Sigmoid colon (tissue), 4 donors: Measurements from ENCODE around the gene UBAP1L.

ENCODE experiments used
- EP300 ChIP-seq, 4 donors: sonication (generic); formaldehyde crosslinking; IDR thresholded peaks; one replicate each; pipeline ENCODE4 v1.6.1; 2017; ENCODE audit warnings: antibody characterized with exemption in 4 of 4
- POLR2A ChIP-seq, 2 donors: fragments of 450-650 bp; IDR thresholded peaks; one replicate each; pipeline ENCODE4 v1.6.1; 2016; ENCODE audit warnings: antibody characterized with exemption in 2 of 2, mild to moderate bottlenecking in 2 of 2, moderate library complexity in 2 of 2

DNA sequence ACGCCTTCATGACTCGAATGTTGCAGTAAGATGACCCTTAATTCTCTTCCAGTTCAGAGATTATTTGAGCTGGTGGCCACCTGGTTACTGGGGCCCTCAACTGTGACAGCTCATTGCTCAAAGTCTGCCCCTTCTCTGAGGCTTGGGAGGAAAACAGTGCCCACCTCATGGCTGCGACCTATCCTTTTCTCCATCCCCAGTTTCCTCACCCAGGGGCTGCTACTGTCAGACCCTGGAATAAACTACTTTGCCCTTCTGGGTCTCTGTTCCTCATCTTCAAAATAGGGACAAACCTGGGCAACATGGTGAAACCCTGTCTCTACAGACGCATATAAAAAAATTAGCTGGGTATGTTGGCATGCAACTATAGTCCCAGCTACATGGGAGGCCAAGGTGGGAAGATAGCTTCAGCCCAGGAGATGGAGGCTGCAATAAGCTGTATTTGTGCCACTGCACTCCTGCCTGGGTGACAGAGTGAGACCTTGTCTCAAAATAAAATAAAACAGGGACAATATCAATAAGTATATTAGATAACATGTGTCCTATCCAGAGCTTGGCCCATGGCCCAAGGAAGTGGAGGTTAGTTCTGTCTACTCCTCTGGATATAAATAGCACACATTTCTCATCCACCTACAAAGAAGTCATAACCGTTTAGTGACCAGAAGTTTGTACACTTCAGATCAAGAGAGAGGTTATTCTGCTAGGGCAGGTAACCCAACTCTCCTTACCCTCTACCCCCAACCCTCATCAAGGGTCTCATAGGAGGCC, 45.0 kb downstream of the UBAP1L start:
- TF ChIP-seq EP300 (IDR thresholded peaks at IDR 0.05) (no peak), POLR2A (IDR thresholded peaks at IDR 0.05) (no peak)
